ENCODE results near the gene FEZ2.

FEZ2 gene

DNA sequence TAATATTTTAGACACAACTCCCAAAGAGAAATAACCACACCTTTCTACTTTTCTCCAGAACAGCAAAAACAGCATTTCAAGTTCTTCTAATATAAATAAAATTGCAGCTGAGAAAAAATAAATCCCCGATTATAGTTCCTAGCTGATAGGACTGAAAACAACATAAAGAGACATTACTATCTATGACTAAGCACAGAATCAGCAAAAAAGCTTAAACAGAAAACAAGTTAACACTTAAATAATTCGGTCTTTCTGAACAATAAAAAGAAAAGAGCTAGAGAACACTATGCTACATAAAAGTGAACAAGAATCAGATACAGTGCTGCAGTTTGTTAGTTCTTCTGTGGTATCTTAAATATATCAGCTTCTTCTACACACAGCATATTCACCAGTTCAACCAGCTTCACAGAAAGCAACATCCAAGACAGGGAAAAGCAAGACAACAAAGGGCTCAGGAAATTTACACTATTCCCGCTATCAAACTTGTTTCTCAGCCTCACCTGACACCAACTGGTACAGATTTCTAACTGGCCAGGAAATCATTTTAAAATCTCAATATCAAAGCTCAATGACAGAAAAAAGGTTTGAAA, 28.6 kb downstream of the FEZ2 start:
- DNase-seq (ENCODE audit: extremely low read depth, low read depth) = no peak
- TF ChIP-seq, protein P1, sequence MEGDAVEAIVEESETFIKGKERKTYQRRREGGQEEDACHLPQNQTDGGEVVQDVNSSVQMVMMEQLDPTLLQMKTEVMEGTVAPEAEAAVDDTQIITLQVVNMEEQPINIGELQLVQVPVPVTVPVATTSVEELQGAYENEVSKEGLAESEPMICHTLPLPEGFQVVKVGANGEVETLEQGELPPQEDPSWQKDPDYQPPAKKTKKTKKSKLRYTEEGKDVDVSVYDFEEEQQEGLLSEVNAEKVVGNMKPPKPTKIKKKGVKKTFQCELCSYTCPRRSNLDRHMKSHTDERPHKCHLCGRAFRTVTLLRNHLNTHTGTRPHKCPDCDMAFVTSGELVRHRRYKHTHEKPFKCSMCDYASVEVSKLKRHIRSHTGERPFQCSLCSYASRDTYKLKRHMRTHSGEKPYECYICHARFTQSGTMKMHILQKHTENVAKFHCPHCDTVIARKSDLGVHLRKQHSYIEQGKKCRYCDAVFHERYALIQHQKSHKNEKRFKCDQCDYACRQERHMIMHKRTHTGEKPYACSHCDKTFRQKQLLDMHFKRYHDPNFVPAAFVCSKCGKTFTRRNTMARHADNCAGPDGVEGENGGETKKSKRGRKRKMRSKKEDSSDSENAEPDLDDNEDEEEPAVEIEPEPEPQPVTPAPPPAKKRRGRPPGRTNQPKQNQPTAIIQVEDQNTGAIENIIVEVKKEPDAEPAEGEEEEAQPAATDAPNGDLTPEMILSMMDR (IDR thresholded peaks at IDR 0.05; ENCODE audit: low read depth, low read length) = no peak

DNA sequence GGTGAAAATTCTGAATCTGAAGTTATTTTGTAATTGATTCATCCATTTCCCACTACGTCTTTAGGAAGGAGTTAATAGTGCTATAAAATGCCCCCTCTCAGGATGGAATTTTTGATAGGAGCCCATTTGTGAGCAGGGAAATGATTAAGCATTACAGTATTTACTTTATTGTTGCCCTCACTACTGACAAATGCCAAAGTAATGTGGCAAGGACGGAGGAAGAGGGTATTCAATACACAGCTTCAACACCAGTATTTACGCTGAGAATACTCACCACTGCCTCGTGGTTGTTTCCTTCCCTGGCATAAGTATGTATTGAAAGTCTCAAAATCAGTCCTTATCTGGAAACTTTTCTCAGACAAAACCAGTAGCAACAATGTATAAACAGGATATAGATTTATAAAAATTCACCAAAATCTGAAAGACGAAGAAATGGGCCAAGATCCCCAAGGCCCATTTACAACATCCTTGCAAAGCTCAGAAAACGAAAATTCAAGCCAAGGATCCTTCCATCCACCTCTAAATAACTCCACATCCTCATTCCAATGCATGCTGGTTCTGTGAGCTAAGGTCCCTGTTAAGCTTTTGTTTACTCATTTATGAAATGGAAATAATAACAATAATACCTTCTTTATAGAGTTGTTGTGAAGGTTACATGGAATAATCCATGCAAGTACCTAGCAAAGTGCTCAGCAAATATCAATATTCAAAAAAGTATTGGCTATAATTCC, 29.3 kb downstream of the FEZ2 start:
- no peak for DNase-seq (ENCODE audit: extremely low read depth, low read depth)
- TF ChIP-seq, protein P1 (IDR thresholded peaks at IDR 0.05; ENCODE audit: low read depth, low read length) = no peak

DNA sequence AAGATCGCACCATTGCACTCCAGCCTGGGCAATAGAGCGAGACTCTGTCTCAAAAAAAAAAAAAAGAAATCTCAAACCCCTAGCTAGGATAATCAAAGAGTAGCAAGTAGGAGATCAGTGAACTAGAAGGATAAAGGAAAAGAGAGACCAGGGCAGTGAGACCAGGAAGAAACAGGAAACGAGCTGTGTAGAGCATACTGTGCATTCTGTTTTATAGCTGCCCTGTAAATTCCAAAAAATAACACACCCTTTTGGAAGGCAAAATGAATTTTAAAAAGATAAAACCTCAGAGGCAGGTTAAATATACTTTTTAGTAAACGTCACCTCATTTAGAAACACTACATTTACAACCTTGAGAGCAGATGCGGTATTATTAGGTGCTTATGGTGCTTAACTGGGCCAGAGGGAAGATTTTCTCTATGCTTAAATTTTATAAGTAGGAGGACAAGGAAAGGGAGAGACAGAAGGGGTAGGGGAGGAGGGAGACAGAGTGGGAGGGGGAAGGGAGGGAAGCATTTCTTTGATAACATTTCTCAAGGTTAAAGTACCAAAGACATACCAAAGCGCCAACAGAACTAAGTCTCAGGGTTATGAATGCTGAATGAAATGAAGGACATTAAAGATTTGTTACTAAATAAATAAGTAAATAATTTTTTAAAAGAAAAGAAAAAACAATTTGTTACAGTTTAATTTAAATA, 30.1 kb downstream of the FEZ2 start:
- no peak for DNase-seq (ENCODE audit: extremely low read depth, low read depth)
- TF ChIP-seq, protein P1 (IDR thresholded peaks at IDR 0.05; ENCODE audit: low read depth, low read length) = no peak

DNA sequence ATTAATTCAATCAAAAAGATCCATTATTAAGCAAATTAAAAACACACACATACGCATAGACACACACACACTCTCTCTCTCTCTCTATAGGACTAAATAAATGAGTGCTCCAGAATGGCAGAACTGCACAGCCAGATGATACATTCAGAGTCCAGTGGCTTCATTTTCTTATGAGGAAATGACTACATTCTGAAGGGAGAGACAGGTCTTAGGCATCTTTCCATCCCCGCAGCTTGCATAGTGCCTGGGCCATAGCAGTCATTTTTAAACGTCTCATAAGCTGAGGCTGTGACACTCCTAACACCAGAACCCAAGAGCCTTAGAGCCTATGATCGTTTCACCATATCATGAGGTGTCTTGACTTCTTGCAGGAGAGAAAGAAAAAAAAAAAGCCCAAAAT, 31.1 kb downstream of the FEZ2 start:
- TF ChIP-seq, protein P1 (IDR thresholded peaks at IDR 0.05; ENCODE audit: low read depth, low read length) = no peak
- no peak for DNase-seq (ENCODE audit: extremely low read depth, low read depth)

DNA sequence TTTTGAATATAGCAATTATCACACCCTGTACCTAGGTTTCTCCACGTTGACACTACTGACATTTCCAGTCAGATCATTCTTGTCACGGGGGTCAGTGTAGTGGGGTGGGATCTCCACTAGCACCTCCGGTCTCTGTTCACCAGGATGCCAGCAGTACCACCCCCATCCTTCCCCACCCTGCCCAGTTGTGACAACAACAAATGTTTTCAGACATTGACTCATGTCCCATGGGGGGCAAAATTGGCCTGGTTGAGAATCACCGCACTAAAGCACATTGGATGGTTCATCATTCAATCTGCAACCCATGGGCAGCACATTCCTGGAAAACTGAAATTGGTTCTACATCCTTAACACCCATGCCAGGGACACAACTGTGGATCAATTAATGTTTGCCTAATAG, 32.3 kb downstream of the FEZ2 start:
- TF ChIP-seq, protein P1 (IDR thresholded peaks at IDR 0.05; ENCODE audit: low read depth, low read length) = no peak
- DNase-seq (ENCODE audit: extremely low read depth, low read depth) = no peak

DNA sequence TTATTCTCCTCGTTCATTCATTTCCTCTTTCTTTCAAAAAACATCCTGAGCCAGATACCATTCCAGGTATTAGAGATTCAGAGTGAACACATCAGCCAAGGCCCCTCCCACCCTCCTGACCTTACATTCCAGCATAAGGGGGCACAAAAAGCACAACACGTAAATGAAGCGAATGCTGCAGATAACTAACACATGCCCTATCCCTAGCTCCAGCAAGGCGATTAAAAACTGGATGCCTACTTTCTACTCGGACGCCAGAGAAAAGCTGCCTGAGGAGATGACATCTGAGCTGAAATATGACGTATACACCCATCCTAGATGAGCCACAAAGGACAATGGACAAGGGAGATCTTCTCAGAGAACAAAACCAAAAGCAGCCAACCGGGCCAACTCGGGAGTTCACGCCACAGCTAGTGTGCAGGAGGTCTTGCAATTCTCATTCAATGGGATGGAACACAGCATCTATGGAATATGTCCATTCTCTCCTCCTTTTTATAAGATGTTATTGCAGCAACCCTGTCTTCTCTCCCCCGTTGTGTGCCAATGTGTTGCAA, 33.5 kb downstream of the FEZ2 start:
- DNase-seq (ENCODE audit: extremely low read depth, low read depth) = no peak
- TF ChIP-seq, protein P1 (IDR thresholded peaks at IDR 0.05; ENCODE audit: low read depth, low read length) = no peak

All from AG09319 (cell line).